HepG2 (cell line): ENCODE measurements around the gene TMEM223. TPM values are rescaled to one million over a fixed set of nuclear protein-coding genes. Genes with fewer than 3 reads are reported as not detected.
A peak's percentile ranks its signal among the peaks of the same experiment; 100 is the strongest.

ENCODE experiments used
- ARID2 ChIP-seq: sonication (generic); formaldehyde crosslinking; IDR thresholded peaks from 2 replicates; pipeline ENCODE4 v1.8.1; 2022; ENCODE audit warnings: mild to moderate bottlenecking, missing genetic modification reagents, borderline replicate concordance
- ESRRA ChIP-seq: sonication (generic); formaldehyde crosslinking; IDR thresholded peaks from 2 replicates; pipeline ENCODE4 v1.5.1; 2020; ENCODE audit warnings: mild to moderate bottlenecking, low read depth, missing genetic modification reagents
- GPN1 ChIP-seq: sonication (generic); formaldehyde crosslinking; IDR thresholded peaks from 2 replicates; pipeline ENCODE4 v1.5.1; 2020; ENCODE audit warnings: missing genetic modification reagents, borderline replicate concordance
- MEIS2 ChIP-seq: sonication (generic); formaldehyde crosslinking; IDR thresholded peaks from 2 replicates; pipeline ENCODE4 v1.9.0; 2021; ENCODE audit warnings: mild to moderate bottlenecking, missing genetic modification reagents
- MTA1 ChIP-seq: sonication (generic); formaldehyde crosslinking; IDR thresholded peaks from 2 replicates; pipeline ENCODE4 v1.4.0; 2020; ENCODE audit warnings: missing genetic modification reagents, mild to moderate bottlenecking, borderline replicate concordance
- PLRG1 ChIP-seq: fragments of 450-650 bp; conservative IDR thresholded peaks from 2 replicates; pipeline ENCODE4 v1.6.1; 2016
- SOX5 ChIP-seq: IDR thresholded peaks from 2 replicates; pipeline ENCODE4 v1.6.1; 2016; ENCODE audit warnings: borderline replicate concordance
- ZNF547 ChIP-seq: sonication (generic); formaldehyde crosslinking; IDR thresholded peaks from 2 replicates; pipeline ENCODE4 v1.5.1; 2020; ENCODE audit warnings: mild to moderate bottlenecking, missing genetic modification reagents
- polyA plus RNA-seq, 8 experiments: library from polyadenylated mRNA; depleted of rRNA in 3 of 8; stranded (reverse) in 7 of 8; unstranded in 1 of 8; fragments of >200 nt; fragmentation: Illumina TruSeq in 4 of 8; extraction: Trizol in 4 of 8; gene quantifications; 2 replicates each; pipeline versions ENCODE4 v1.2.1 to v1.2.3, GENCODE V29; 2011 to 2016; ENCODE audit warnings: low read depth in 4 of 8, missing spikeins in 1 of 8, mixed read lengths in 1 of 8; ENCODE audit not compliant: insufficient read depth in 1 of 8
- total RNA-seq, 5 experiments: library from RNA; depleted of rRNA; stranded (reverse); fragments of >200 nt; fragmentation: Illumina TruSeq; extraction: Trizol; gene quantifications; 2 replicates each; pipeline ENCODE4 v1.2.3, GENCODE V29; 2016; ENCODE audit warnings: low read depth in 1 of 5
- TF ChIP-seq, protein P1 (sequence below): sonication (generic); formaldehyde crosslinking; IDR thresholded peaks from 2 replicates; pipeline ENCODE4 v1.4.0; 2020; ENCODE audit warnings: missing genetic modification reagents
- TF ChIP-seq, protein P2 (sequence below): sonication (generic); formaldehyde crosslinking; IDR thresholded peaks from 2 replicates; pipeline ENCODE4 v1.5.1; 2020; ENCODE audit warnings: mild to moderate bottlenecking, missing genetic modification reagents
- TF ChIP-seq, protein P3 (sequence below): sonication (generic); formaldehyde crosslinking; IDR thresholded peaks from 2 replicates; pipeline ENCODE4 v1.5.1; 2020; ENCODE audit warnings: missing genetic modification reagents, mild to moderate bottlenecking, borderline replicate concordance
- TF ChIP-seq, protein P4 (sequence below): sonication (generic); formaldehyde crosslinking; IDR thresholded peaks from 2 replicates; pipeline ENCODE4 v1.8.0; 2022; ENCODE audit warnings: missing genetic modification reagents, mild to moderate bottlenecking, borderline replicate concordance
- TF ChIP-seq, protein P5 (sequence below): conservative IDR thresholded peaks from 2 replicates; pipeline ENCODE4 v1.6.1; 2018; ENCODE audit warnings: missing genetic modification reagents
- TF ChIP-seq, protein P6 (sequence below): IDR thresholded peaks from 2 replicates; pipeline ENCODE4 v1.6.1; 2016; ENCODE audit warnings: low read depth, borderline replicate concordance
- TF ChIP-seq, protein P7 (sequence below): sonication (generic); formaldehyde crosslinking; IDR thresholded peaks from 2 replicates; pipeline ENCODE4 v1.8.0; 2022; ENCODE audit warnings: missing genetic modification reagents, low read depth, mild to moderate bottlenecking, borderline replicate concordance

The TMEM223 gene
- total and polyA plus RNA-seq, 2 of the 13 experiments (the other 11 are each of a cell fraction or from before 2014, with no cell fraction given) = 19.5 to 24.9 TPM

DNA sequence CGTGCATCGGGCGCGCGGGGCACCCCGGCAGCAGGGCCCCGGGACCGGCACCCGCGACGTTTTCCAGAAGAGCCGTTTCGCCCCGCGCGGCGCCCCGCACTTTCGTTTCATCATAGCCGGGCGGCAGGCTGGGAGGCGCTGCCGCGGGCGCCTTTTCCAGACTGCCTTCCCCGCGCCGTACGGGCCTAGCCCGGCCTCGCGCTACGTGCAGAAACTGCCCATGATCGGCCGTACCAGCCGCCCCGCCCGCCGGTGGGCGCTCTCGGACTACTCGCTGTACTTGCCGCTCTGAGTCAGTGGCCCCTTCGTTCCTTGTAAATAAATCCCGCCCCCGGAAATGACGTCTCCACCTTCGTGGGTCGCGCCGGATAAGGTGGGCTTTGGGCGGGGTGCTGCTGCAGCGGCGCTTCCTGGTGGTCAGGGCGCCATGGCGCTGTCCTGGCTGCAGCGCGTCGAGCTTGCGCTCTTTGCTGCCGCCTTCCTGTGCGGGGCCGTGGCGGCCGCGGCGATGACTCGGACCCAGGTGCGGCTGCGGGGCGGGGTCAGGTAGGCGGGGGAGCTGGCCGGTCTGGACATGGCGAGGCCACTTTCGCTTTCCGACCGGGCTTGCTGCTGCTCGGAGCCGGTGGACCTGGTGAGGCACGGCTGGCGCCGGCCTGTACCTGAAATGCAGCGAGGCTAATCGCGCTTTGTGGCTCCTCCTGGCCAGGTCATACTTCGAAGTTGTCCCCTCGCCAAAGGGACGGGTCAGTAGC is 4.6 kb downstream of the TMEM223 start, which contains the start of gene TMEM179B (continued):
- TF ChIP-seq, protein P1, sequence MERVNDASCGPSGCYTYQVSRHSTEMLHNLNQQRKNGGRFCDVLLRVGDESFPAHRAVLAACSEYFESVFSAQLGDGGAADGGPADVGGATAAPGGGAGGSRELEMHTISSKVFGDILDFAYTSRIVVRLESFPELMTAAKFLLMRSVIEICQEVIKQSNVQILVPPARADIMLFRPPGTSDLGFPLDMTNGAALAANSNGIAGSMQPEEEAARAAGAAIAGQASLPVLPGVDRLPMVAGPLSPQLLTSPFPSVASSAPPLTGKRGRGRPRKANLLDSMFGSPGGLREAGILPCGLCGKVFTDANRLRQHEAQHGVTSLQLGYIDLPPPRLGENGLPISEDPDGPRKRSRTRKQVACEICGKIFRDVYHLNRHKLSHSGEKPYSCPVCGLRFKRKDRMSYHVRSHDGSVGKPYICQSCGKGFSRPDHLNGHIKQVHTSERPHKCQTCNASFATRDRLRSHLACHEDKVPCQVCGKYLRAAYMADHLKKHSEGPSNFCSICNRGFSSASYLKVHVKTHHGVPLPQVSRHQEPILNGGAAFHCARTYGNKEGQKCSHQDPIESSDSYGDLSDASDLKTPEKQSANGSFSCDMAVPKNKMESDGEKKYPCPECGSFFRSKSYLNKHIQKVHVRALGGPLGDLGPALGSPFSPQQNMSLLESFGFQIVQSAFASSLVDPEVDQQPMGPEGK = peak; percentile 66
- TF ChIP-seq, protein P2, sequence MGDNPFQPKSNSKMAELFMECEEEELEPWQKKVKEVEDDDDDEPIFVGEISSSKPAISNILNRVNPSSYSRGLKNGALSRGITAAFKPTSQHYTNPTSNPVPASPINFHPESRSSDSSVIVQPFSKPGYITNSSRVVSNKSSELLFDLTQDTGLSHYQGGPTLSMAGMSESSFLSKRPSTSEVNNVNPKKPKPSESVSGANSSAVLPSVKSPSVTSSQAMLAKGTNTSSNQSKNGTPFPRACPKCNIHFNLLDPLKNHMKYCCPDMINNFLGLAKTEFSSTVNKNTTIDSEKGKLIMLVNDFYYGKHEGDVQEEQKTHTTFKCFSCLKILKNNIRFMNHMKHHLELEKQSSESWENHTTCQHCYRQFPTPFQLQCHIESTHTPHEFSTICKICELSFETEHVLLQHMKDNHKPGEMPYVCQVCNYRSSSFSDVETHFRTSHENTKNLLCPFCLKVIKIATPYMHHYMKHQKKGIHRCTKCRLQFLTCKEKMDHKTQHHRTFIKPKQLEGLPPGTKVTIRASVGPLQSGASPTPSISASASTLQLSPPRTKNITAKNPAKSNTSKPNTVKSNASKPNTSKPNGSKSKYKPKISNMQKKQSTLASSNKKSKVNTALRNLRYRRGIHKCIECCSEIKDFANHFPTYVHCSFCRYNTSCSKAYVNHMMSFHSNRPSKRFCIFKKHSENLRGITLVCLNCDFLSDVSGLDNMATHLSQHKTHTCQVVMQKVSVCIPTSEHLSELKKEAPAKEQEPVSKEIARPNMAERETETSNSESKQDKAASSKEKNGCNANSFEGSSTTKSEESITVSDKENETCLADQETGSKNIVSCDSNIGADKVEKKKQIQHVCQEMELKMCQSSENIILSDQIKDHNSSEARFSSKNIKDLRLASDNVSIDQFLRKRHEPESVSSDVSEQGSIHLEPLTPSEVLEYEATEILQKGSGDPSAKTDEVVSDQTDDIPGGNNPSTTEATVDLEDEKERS (CRISPR knock-in tag) = 0 out of 2 replicates have a peak, but pooled peaks have one; percentile 52
- TF ChIP-seq, protein P3, sequence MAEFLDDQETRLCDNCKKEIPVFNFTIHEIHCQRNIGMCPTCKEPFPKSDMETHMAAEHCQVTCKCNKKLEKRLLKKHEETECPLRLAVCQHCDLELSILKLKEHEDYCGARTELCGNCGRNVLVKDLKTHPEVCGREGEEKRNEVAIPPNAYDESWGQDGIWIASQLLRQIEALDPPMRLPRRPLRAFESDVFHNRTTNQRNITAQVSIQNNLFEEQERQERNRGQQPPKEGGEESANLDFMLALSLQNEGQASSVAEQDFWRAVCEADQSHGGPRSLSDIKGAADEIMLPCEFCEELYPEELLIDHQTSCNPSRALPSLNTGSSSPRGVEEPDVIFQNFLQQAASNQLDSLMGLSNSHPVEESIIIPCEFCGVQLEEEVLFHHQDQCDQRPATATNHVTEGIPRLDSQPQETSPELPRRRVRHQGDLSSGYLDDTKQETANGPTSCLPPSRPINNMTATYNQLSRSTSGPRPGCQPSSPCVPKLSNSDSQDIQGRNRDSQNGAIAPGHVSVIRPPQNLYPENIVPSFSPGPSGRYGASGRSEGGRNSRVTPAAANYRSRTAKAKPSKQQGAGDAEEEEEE (CRISPR knock-in tag) = no peak
- TF ChIP-seq ZNF547 = peak; percentile 22; the same call in 1 of the 2 replicates
- TF ChIP-seq, protein P4, sequence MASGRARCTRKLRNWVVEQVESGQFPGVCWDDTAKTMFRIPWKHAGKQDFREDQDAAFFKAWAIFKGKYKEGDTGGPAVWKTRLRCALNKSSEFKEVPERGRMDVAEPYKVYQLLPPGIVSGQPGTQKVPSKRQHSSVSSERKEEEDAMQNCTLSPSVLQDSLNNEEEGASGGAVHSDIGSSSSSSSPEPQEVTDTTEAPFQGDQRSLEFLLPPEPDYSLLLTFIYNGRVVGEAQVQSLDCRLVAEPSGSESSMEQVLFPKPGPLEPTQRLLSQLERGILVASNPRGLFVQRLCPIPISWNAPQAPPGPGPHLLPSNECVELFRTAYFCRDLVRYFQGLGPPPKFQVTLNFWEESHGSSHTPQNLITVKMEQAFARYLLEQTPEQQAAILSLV (CRISPR knock-in tag) = peak; percentile 89
- TF ChIP-seq PLRG1 = no peak
- TF ChIP-seq SOX5 = peak; percentile 50; the same call in 1 of the 2 replicates
- TF ChIP-seq, protein P5, sequence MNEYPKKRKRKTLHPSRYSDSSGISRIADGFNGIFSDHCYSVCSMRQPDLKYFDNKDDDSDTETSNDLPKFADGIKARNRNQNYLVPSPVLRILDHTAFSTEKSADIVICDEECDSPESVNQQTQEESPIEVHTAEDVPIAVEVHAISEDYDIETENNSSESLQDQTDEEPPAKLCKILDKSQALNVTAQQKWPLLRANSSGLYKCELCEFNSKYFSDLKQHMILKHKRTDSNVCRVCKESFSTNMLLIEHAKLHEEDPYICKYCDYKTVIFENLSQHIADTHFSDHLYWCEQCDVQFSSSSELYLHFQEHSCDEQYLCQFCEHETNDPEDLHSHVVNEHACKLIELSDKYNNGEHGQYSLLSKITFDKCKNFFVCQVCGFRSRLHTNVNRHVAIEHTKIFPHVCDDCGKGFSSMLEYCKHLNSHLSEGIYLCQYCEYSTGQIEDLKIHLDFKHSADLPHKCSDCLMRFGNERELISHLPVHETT (CRISPR knock-in tag) = peak; percentile 76; the same call in 1 of the 2 replicates
- TF ChIP-seq MTA1 = peak; percentile 87
- peak; percentile 97 for TF ChIP-seq ARID2
- peak; percentile 77 for TF ChIP-seq ESRRA (CRISPR knock-in tag)
- TF ChIP-seq, protein P6, sequence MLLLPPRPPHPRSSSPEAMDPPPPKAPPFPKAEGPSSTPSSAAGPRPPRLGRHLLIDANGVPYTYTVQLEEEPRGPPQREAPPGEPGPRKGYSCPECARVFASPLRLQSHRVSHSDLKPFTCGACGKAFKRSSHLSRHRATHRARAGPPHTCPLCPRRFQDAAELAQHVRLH (CRISPR knock-in tag) = peak; percentile 87; the same call in 1 of the 2 replicates
- TF ChIP-seq MEIS2 (CRISPR knock-in tag) = peak; percentile 64
- 0 out of 2 replicates have a peak, but pooled peaks have one; percentile 21 for TF ChIP-seq GPN1
- TF ChIP-seq, protein P7, sequence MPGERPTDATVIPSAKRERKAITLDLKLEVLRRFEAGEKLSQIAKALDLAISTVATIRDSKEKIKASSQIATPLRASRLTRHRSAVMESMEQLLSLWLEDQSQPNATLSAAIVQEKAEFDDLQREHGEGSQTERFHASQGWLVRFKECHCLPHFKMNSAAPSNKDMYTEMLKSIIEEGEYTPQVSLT (CRISPR knock-in tag) = no peak
